PFSK-1 (cell line): Measurements from ENCODE around the gene CEACAM19.

Experiments used
- POLR2AphosphoS5 ChIP-seq: IDR thresholded peaks from 2 replicates; pipeline ENCODE4 v1.6.1; 2012; ENCODE audit warnings: low read depth, mild to moderate bottlenecking, control low read depth, low read length, moderate library complexity
- SIN3A ChIP-seq: IDR thresholded peaks from 2 replicates; pipeline ENCODE4 v1.6.1; 2012; ENCODE audit warnings: mild to moderate bottlenecking, low read length, moderate library complexity, borderline replicate concordance; ENCODE audit not compliant: insufficient read depth
- TF ChIP-seq, protein P1 (sequence below), 2 experiments: IDR thresholded peaks; 2 replicates each; pipeline versions ENCODE4 v1.6.1 to v1.8.0; 2011 to 2012; ENCODE audit warnings: low read depth in 2 of 2, low read length in 2 of 2, control low read depth in 1 of 2, inconsistent platforms in 1 of 2, mild to moderate bottlenecking in 1 of 2, moderate library complexity in 1 of 2; ENCODE audit not compliant: insufficient read depth in 1 of 2

DNA sequence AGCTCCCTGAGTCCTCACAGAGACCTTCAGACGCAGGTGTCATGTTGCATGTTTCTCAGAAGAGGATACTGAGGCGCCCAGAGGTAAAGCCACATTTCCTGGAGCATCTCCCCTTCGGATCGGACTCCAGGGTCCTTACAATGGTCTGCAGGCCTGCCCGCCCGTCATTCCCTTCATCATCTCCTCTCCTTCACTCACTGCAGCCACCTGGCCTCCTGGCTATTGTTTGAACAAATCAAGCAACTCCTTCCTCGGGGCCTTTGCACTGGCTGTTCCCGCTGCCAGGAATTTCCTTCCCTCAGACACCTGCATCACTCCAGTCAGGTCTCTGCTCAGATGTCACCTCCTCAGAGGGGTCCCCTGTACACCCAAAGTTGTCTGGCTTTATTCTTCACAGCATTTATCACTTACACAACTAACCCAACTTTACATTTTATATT, 48.0 kb downstream of the CEACAM19 start:
- TF ChIP-seq POLR2AphosphoS5, result no peak
- TF ChIP-seq, protein P1, sequence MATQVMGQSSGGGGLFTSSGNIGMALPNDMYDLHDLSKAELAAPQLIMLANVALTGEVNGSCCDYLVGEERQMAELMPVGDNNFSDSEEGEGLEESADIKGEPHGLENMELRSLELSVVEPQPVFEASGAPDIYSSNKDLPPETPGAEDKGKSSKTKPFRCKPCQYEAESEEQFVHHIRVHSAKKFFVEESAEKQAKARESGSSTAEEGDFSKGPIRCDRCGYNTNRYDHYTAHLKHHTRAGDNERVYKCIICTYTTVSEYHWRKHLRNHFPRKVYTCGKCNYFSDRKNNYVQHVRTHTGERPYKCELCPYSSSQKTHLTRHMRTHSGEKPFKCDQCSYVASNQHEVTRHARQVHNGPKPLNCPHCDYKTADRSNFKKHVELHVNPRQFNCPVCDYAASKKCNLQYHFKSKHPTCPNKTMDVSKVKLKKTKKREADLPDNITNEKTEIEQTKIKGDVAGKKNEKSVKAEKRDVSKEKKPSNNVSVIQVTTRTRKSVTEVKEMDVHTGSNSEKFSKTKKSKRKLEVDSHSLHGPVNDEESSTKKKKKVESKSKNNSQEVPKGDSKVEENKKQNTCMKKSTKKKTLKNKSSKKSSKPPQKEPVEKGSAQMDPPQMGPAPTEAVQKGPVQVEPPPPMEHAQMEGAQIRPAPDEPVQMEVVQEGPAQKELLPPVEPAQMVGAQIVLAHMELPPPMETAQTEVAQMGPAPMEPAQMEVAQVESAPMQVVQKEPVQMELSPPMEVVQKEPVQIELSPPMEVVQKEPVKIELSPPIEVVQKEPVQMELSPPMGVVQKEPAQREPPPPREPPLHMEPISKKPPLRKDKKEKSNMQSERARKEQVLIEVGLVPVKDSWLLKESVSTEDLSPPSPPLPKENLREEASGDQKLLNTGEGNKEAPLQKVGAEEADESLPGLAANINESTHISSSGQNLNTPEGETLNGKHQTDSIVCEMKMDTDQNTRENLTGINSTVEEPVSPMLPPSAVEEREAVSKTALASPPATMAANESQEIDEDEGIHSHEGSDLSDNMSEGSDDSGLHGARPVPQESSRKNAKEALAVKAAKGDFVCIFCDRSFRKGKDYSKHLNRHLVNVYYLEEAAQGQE (IDR thresholded peaks at IDR 0.05; ENCODE audit: insufficient read depth in 1 of 2, low read depth in 2 of 2, low read length in 2 of 2), result no peak
- no peak for TF ChIP-seq SIN3A
